Left ventricle myocardium inferior (tissue), 1 donor: ENCODE data around the gene MYO9A. TPM values are rescaled to one million over a fixed set of nuclear protein-coding genes. Genes with fewer than 3 reads are reported as not detected.

Experiments
- DNase-seq: peaks from one replicate; pipeline ENCODE4 v3.0.0-alpha.2; 2020
- H3K27ac ChIP-seq: fragments of 200-600 bp; replicated peaks from 2 replicates; pipeline ENCODE4 v1.8.0; 2021
- H3K27me3 ChIP-seq: fragments of 200-600 bp; 2 replicates; pipeline ENCODE4 v1.8.0; 2021; ENCODE audit warnings: low read depth
- H3K36me3 ChIP-seq: fragments of 200-600 bp; 2 replicates; pipeline ENCODE4 v1.8.0; 2021
- H3K4me1 ChIP-seq: fragments of 200-600 bp; 2 replicates; pipeline ENCODE4 v1.8.0; 2021
- H3K4me3 ChIP-seq: fragments of 200-600 bp; 2 replicates; pipeline ENCODE4 v1.8.0; 2021; ENCODE audit warnings: mild to moderate bottlenecking, moderate library complexity
- H3K9me3 ChIP-seq: fragments of 200-600 bp; replicated peaks from 2 replicates; pipeline ENCODE4 v1.8.0; 2021
- intact Hi-C: fragments of 100-400 bp; cut with micrococcal nuclease; formaldehyde crosslinking; loops from one replicate; pipeline ENCODE4 v1.11.0; 2022
- total RNA-seq: library from RNA; stranded (reverse); fragmentation: NEBNext Ultra II Directional; extraction: Animal tissue kit (Norgen Biotek cat#: 25700); gene quantifications from one replicate; pipeline ENCODE4 v1.2.1, GENCODE V29; 2021
- TF ChIP-seq, protein P1 (sequence below): fragments of 200-600 bp; IDR thresholded peaks from 2 replicates; pipeline ENCODE4 v1.8.0; 2021; ENCODE audit warnings: antibody characterized with exemption, mild to moderate bottlenecking, borderline replicate concordance
- donor health status: DM: no; HTN: yes; CAD: no; lungs with severe emphysema.

MYO9A gene
- total RNA-seq, 1 donor from 2014 or later: 22.5 TPM

- Histone ChIP-seq H3K36me3 (peaks cover 20% of the 10 kb centered on the region), H3K4me3 (no peak overlapping the region), H3K9me3 (no peaks in the 10 kb centered on the region), H3K4me1 (peaks cover 7% of the 10 kb centered on the region), H3K27ac (no peak overlapping the region), H3K27me3 (no peaks in the 10 kb centered on the region)
- TF ChIP-seq, protein P1, sequence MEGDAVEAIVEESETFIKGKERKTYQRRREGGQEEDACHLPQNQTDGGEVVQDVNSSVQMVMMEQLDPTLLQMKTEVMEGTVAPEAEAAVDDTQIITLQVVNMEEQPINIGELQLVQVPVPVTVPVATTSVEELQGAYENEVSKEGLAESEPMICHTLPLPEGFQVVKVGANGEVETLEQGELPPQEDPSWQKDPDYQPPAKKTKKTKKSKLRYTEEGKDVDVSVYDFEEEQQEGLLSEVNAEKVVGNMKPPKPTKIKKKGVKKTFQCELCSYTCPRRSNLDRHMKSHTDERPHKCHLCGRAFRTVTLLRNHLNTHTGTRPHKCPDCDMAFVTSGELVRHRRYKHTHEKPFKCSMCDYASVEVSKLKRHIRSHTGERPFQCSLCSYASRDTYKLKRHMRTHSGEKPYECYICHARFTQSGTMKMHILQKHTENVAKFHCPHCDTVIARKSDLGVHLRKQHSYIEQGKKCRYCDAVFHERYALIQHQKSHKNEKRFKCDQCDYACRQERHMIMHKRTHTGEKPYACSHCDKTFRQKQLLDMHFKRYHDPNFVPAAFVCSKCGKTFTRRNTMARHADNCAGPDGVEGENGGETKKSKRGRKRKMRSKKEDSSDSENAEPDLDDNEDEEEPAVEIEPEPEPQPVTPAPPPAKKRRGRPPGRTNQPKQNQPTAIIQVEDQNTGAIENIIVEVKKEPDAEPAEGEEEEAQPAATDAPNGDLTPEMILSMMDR: no peak
- intact Hi-C loops: no loop called here
- DNase-seq: no peak
Observed at GRCh38 chr15:71773206-71773859, 344.6 kb downstream of the MYO9A start.

Other genes starting within 250 kb of the MYO9A start
- gene SENP8, start 253 bp upstream of the MYO9A start, total RNA-seq: 6.5 TPM
- not detected for gene GRAMD2A, start 79.6 kb upstream of the MYO9A start, total RNA-seq
- gene PKM, start 113.0 kb upstream of the MYO9A start, total RNA-seq: 1,009 TPM
- gene PARP6, start 154.4 kb upstream of the MYO9A start, total RNA-seq: 43.6 TPM
- 1.5 TPM for gene CELF6, start 202.0 kb upstream of the MYO9A start, total RNA-seq